Progenitor cell of endocrine pancreas (in vitro differentiated cells): ENCODE results near the gene LDLRAD1. TPM values are rescaled to one million over a fixed set of nuclear protein-coding genes. Genes with fewer than 3 reads are reported as not detected.

ENCODE experiments used
- DNase-seq: peaks from one replicate; pipeline ENCODE4 v3.0.0; 2021; ENCODE audit warnings: low spot score; ENCODE audit not compliant: unreplicated experiment
- H3K27ac Mint-ChIP-seq: 2 replicates; pipeline ENCODE4 v1.8.0; 2021; ENCODE audit warnings: mild to moderate bottlenecking, moderate library complexity, mixed read lengths
- H3K27me3 Mint-ChIP-seq: 2 replicates; pipeline ENCODE4 v1.8.0; 2021; ENCODE audit warnings: mixed read lengths
- H3K36me3 Mint-ChIP-seq: 2 replicates; pipeline ENCODE4 v1.8.0; 2022; ENCODE audit warnings: mixed read lengths; ENCODE audit not compliant: insufficient read depth
- H3K4me1 Mint-ChIP-seq: 2 replicates; pipeline ENCODE4 v1.8.0; 2021; ENCODE audit warnings: low read depth, mixed read lengths
- H3K4me3 Mint-ChIP-seq: 2 replicates; pipeline ENCODE4 v1.8.0; 2021; ENCODE audit warnings: low read depth, mild to moderate bottlenecking, moderate library complexity, mixed read lengths
- H3K9me3 Mint-ChIP-seq: 2 replicates; pipeline ENCODE4 v1.8.0; 2021; ENCODE audit warnings: low read depth, mixed read lengths
- microRNA-seq: library from miRNA; unstranded; fragments of <30 nt; microRNA quantifications from one replicate; pipeline ENCODE4 v1.1.0, GENCODE V29; 2020; ENCODE audit warnings: borderline number of aligned reads; ENCODE audit not compliant: unreplicated experiment
- total RNA-seq: library from RNA; stranded (reverse); gene quantifications from 2 replicates; pipeline ENCODE4 v1.2.1, GENCODE V29; 2021
- TF ChIP-seq, protein P1 (sequence below): fragments of 200-600 bp; sonication (generic); IDR thresholded peaks from one replicate; pipeline ENCODE4 v1.5.0; 2021; ENCODE audit warnings: antibody characterized with exemption, mild to moderate bottlenecking; ENCODE audit not compliant: unreplicated experiment

Gene LDLRAD1
- total RNA-seq, 1 donor from 2014 or later: 0.84 TPM

DNA sequence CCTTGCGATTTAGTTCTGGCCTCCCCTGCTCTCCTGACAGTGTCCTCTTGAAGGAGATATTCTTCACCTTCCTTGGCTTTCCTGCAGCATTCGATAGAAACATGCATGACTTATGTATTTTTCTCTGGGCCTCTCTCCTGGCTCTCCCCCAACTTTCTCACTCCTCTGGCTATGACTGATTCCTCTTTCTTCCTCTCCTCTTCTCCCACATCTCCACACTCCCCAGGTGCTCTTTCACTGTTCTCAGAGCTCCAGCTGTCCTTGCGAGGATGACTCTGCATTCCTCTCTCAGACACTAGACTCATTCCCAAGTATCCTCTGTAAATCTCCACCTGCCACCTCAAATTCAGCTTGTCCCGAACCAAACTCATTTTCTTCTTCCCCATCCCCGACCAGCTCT lies 53.9 kb downstream of the LDLRAD1 start:
- no peak for DNase-seq

DNA sequence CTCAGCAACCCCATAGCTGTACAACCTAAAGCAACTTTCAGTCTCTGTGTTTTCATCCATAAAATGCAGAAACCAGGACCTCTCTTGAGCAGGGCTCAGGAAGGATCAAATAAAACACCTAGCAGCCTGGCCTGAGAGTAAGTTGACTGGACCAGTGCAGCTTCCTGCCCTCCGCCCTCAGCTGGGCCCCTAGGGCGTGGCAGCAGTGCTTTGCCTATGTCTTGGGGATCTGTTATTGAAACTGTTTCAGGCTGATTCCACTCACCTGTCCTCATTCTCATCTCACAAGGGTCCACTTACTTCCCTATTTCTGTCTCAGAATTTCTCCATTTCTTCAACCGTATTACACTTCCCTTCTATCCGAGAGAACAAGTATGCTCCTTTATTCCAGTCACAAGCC lies 54.5 kb downstream of the LDLRAD1 start:
- Mint-ChIP-seq H3K4me3 (no peak overlapping the region), H3K9me3 (no peaks in the 10 kb centered on the region), H3K27me3 (no peaks in the 10 kb centered on the region), H3K36me3 (peaks cover 29% of the 10 kb centered on the region), H3K27ac (no peak overlapping the region), H3K4me1 (peaks cover 29% of the 10 kb centered on the region)
- no peak for DNase-seq
- TF ChIP-seq, protein P1, sequence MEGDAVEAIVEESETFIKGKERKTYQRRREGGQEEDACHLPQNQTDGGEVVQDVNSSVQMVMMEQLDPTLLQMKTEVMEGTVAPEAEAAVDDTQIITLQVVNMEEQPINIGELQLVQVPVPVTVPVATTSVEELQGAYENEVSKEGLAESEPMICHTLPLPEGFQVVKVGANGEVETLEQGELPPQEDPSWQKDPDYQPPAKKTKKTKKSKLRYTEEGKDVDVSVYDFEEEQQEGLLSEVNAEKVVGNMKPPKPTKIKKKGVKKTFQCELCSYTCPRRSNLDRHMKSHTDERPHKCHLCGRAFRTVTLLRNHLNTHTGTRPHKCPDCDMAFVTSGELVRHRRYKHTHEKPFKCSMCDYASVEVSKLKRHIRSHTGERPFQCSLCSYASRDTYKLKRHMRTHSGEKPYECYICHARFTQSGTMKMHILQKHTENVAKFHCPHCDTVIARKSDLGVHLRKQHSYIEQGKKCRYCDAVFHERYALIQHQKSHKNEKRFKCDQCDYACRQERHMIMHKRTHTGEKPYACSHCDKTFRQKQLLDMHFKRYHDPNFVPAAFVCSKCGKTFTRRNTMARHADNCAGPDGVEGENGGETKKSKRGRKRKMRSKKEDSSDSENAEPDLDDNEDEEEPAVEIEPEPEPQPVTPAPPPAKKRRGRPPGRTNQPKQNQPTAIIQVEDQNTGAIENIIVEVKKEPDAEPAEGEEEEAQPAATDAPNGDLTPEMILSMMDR: no peak

More for the DNA sequence above, 53.9 kb downstream of the LDLRAD1 start:
- Mint-ChIP-seq H3K4me3 (no peak overlapping the region), H3K27ac (peak overlapping the region; percentile 4), H3K27me3 (no peaks in the 10 kb centered on the region), H3K9me3 (no peaks in the 10 kb centered on the region), H3K36me3 (peaks cover 31% of the 10 kb centered on the region), H3K4me1 (peaks cover 32% of the 10 kb centered on the region)
- TF ChIP-seq, protein P1: no peak

DNA sequence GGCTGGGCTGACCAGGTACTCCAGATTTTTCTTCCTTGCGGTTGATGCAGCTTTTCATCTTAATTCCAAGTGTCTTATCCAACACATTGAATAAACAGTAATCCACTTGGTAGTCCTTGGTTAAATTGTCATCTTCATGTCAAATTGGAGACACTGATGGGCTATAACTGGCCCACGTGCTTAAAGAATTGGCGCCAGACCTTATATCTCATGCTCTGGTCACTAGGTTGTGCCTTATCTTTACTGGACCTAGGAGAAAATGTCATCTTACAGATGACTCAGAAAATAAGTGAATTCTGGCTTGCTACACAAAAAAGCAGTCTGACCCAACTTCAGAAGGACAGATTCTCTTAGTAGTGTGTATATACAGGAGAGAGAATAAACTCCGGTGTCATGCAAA lies 55.6 kb downstream of the LDLRAD1 start:
- Mint-ChIP-seq H3K4me1 (peaks cover 22% of the 10 kb centered on the region), H3K4me3 (no peak overlapping the region), H3K27me3 (no peaks in the 10 kb centered on the region), H3K36me3 (peaks cover 24% of the 10 kb centered on the region), H3K27ac (no peak overlapping the region), H3K9me3 (no peaks in the 10 kb centered on the region)
- TF ChIP-seq, protein P1: no peak
- DNase-seq: no peak

DNA sequence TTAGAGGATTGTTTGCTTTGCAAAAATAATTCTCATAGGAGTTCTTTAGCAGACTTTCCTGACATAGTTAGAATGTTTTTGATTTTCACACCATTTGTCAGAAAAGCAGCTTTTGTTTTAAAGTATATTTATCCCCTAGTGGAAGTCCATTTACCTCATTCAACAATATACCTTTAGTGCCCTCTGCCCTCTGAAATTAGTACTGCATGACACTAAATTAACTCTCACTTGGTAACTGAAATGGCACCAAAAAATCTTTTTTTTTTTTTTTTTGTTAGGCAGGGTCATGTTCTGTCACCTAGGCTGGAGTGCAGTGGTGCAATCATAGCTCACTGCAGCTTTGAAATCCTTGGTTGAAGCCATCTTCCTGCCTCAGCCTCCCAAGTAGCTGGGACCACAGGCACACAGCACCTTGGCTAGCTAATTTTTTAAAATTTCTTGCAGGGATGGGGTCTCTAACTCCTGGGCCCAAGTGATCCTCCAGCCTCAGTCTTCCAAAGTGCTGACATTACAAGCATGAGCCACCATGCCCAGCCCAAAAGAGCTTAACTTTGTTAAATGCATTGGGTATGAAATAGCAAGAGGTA lies 58.2 kb downstream of the LDLRAD1 start:
- Mint-ChIP-seq H3K36me3 (peaks cover 23% of the 10 kb centered on the region), H3K27me3 (no peaks in the 10 kb centered on the region)

More for the DNA sequence above, 58.2 kb downstream of the LDLRAD1 start:
- Mint-ChIP-seq H3K27ac (no peak overlapping the region), H3K9me3 (no peaks in the 10 kb centered on the region), H3K4me1 (peaks cover 14% of the 10 kb centered on the region), H3K4me3 (no peak overlapping the region)
- DNase-seq: no peak
- TF ChIP-seq, protein P1: peak; percentile 60

Small RNAs within 50 kb of the gene (microRNA-seq; reads per million reads assigned to microRNA genes)
- gene MIR4781: 3.6 reads per million

Other genes starting within 250 kb of the LDLRAD1 start
- gene NDC1, start 179.9 kb downstream of the LDLRAD1 start, total RNA-seq: 25.2 and 25.5 TPM in 2 replicates
- gene YIPF1, start 128.4 kb downstream of the LDLRAD1 start, total RNA-seq: 34.5 and 37.3 TPM in 2 replicates
- gene DIO1, start 124.0 kb downstream of the LDLRAD1 start, total RNA-seq: 1.1 and 1.3 TPM in 2 replicates
- gene IFT25, start 72.5 kb downstream of the LDLRAD1 start, total RNA-seq: 35.4 and 39.2 TPM in 2 replicates
- 63.5 and 64.0 TPM in 2 replicates for gene LRRC42, start 71.8 kb downstream of the LDLRAD1 start, total RNA-seq
- 196 and 205 TPM in 2 replicates for gene TMEM59, start 35.0 kb upstream of the LDLRAD1 start, total RNA-seq
- 6.5 and 6.7 TPM in 2 replicates for gene TCEANC2, start 35.4 kb upstream of the LDLRAD1 start, total RNA-seq
- gene CDCP2, start 134.8 kb upstream of the LDLRAD1 start, total RNA-seq: not detected in 2 replicates
- gene CYB5RL, start 181.8 kb upstream of the LDLRAD1 start, total RNA-seq: 9.0 and 11.6 TPM in 2 replicates
- gene MRPL37, start 182.0 kb upstream of the LDLRAD1 start, total RNA-seq: 61.9 and 62.2 TPM in 2 replicates